Measurements from ENCODE around the gene TTC38. TPM values are rescaled to one million over a fixed set of nuclear protein-coding genes. Genes with fewer than 3 reads are reported as not detected.

TTC38 gene
- polyA plus RNA-seq, 1 experiment = 26.6 TPM

DNA sequence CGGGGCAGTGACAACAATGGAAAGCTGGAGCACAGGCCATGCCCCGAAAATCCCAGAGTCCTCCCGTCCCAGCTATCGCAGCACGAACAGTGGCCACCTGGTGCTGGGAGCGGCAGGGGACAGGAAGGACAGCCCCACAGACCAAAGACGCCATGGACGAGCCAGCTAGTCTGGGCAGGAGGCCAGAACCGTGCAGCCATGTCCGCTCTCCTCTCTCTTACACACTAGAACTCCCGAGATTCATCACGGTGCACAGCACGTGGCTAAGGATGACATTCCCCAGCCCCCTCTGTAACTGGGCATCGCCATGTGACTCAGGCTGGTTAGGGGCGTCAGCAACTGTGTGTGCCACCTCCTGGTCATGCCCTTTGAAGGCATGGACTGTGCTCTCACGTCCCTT, 22.3 kb upstream of the TTC38 start:
- Histone ChIP-seq H3K36me3 (ENCODE audit: control insufficient read depth, insufficient read depth, low read length) (peaks cover 5% of the 10 kb centered on the region), H3K4me3 (ENCODE audit: low read depth, low read length) (no peak overlapping the region), H3K27me3 (ENCODE audit: control insufficient read depth, insufficient read depth, low read length) (no peaks in the 10 kb centered on the region)
- CTCF ChIA-PET = interaction anchor here (1.2 kb wide), 1 partner anchor 8 kb away, joined by 3 read pairs; no protein-coding TSS in a partner anchor
- TF ChIP-seq CTCF (IDR thresholded peaks at IDR 0.05; ENCODE audit: insufficient read depth, low read depth, low read length) = no peak
- POLR2A ChIA-PET = no interaction called here
- no peak for DNase-seq (ENCODE audit: low read depth)

GRCh38 chr22:46246178-46246577, 21.6 kb upstream of the TTC38 start:
- POLR2A ChIA-PET = no interaction called here
- no peak for DNase-seq (ENCODE audit: low read depth)
- CTCF ChIA-PET = interaction anchor here (1.2 kb wide), 1 partner anchor 8 kb away, joined by 3 read pairs; no protein-coding TSS in a partner anchor
- TF ChIP-seq CTCF (IDR thresholded peaks at IDR 0.05; ENCODE audit: insufficient read depth, low read depth, low read length) = no peak
- Histone ChIP-seq H3K27me3 (ENCODE audit: control insufficient read depth, insufficient read depth, low read length) (no peaks in the 10 kb centered on the region), H3K4me3 (ENCODE audit: low read depth, low read length) (no peak overlapping the region), H3K36me3 (ENCODE audit: control insufficient read depth, insufficient read depth, low read length) (no peaks in the 10 kb centered on the region)

DNA sequence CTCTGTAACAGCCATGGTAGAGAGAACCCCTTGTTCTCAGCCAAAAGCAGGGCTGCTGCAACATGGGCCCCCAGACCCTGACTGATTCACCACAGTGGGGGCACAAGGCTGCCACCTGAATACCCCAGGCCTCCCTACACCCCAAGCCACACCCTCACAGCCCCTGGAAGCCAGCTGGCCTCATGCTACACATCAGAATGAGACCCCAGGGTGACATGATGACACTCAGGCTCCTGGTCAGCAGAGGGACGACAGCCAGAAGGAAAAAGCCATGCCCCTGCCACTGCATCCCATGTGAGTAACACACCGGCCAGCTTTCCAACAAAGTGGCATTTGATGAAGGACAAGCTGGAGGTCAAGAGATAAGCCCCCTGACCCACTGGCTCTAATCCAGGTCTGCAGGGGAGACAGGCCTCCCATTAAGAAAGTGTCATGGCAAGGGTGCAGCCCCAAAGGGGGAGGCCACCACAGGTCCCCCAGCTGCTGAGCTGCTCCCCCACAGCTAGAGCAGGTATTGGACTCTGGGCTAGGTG, 20.3 kb upstream of the TTC38 start:
- ChIA-PET POLR2A (no interaction called here), CTCF (no interaction called here)
- no peak for TF ChIP-seq CTCF (IDR thresholded peaks at IDR 0.05; ENCODE audit: insufficient read depth, low read depth, low read length)
- H3K36me3 ChIP-seq (ENCODE audit: control insufficient read depth, insufficient read depth, low read length) = no peaks in the 10 kb centered on the region
- H3K4me3 ChIP-seq (ENCODE audit: low read depth, low read length) = no peak overlapping the region
- no peak for DNase-seq (ENCODE audit: low read depth)
- H3K27me3 ChIP-seq (ENCODE audit: control insufficient read depth, insufficient read depth, low read length) = no peaks in the 10 kb centered on the region

- H3K27me3 ChIP-seq (ENCODE audit: control insufficient read depth, insufficient read depth, low read length) = no peaks in the 10 kb centered on the region
- TF ChIP-seq CTCF (IDR thresholded peaks at IDR 0.05; ENCODE audit: insufficient read depth, low read depth, low read length) = no peak
- DNase-seq (ENCODE audit: low read depth) = peak; percentile 31
- ChIA-PET POLR2A (no interaction called here), CTCF (interaction anchor here (1.3 kb wide), 1 partner anchor 126 kb away, joined by 5 read pairs; no protein-coding TSS in a partner anchor)
- H3K36me3 ChIP-seq (ENCODE audit: control insufficient read depth, insufficient read depth, low read length) = no peaks in the 10 kb centered on the region
- peak within 1 kb of the TSS; percentile 86 for H3K4me3 ChIP-seq (ENCODE audit: low read depth, low read length)
Measured at GRCh38 chr22:46250035-46250782, 17.6 kb upstream of the TTC38 start, which contains the start of gene CDPF1. CDPF1 (minus strand) TSS chr22:46250293; CDS start chr22:46248284, 2,009 bp downstream.

DNA sequence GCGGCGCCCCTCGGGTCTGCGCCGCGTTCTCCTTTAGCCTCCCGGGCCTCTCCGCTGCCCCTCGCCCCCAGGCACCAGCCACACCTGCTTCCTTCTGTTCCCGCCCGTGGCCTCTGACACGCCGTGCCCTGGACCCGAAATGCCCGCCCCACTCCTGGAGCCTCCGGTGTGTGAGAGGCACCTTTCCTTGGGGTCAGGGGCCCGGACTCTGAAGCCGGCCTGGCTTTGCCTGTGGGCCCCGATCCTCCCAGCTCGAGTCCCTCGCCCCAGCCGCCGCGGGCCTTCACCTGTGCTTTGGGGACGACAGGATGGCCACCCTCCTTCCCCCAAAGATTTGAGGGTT, 17.1 kb upstream of the TTC38 start:
- no peaks in the 10 kb centered on the region for H3K36me3 ChIP-seq (ENCODE audit: control insufficient read depth, insufficient read depth, low read length)
- H3K4me3 ChIP-seq (ENCODE audit: low read depth, low read length) = peak overlapping the region; percentile 86
- POLR2A ChIA-PET = no interaction called here
- no peaks in the 10 kb centered on the region for H3K27me3 ChIP-seq (ENCODE audit: control insufficient read depth, insufficient read depth, low read length)
- no peak for TF ChIP-seq CTCF (IDR thresholded peaks at IDR 0.05; ENCODE audit: insufficient read depth, low read depth, low read length)
- DNase-seq (ENCODE audit: low read depth) = no peak
- CTCF ChIA-PET = interaction anchor here (1.3 kb wide), 1 partner anchor 127 kb away, joined by 5 read pairs; no protein-coding TSS in a partner anchor
